Activated CD4-positive, alpha-beta T cell treated with anti-CD3 and anti-CD28 coated beads, Interleukin-2, Interleukin-4, amounts not matched to agents 100 ng/mL and 50 ng/mL, durations not matched to agents 16 hours and 8 hours (primary cell): Measurements from ENCODE around the gene RUSC1.
"Not testable (repeated sequence)": the region's sequence is repeated elsewhere in the genome, so short reads cannot be mapped to it uniquely, and the experiment has no call there.

Experiments
- DNase-seq: peaks from one replicate; pipeline ENCODE4 v3.0.0-alpha.2; 2020; ENCODE audit warnings: low spot score

The RUSC1 gene, protein sequence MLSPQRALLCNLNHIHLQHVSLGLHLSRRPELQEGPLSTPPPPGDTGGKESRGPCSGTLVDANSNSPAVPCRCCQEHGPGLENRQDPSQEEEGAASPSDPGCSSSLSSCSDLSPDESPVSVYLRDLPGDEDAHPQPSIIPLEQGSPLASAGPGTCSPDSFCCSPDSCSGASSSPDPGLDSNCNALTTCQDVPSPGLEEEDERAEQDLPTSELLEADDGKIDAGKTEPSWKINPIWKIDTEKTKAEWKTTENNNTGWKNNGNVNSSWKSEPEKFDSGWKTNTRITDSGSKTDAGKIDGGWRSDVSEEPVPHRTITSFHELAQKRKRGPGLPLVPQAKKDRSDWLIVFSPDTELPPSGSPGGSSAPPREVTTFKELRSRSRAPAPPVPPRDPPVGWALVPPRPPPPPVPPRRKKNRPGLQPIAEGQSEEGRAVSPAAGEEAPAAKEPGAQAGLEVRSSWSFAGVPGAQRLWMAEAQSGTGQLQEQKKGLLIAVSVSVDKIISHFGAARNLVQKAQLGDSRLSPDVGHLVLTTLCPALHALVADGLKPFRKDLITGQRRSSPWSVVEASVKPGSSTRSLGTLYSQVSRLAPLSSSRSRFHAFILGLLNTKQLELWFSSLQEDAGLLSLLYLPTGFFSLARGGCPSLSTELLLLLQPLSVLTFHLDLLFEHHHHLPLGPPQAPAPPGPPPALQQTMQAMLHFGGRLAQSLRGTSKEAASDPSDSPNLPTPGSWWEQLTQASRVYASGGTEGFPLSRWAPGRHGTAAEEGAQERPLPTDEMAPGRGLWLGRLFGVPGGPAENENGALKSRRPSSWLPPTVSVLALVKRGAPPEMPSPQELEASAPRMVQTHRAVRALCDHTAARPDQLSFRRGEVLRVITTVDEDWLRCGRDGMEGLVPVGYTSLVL

GRCh38 chr1:155320661-155321617, at the start of gene RUSC1:
Gene RUSC1, plus strand, starts transcription at chr1:155320894. Its CDS starts 880 bp downstream, at chr1:155321774.
- peak; percentile 65 for DNase-seq

DNA sequence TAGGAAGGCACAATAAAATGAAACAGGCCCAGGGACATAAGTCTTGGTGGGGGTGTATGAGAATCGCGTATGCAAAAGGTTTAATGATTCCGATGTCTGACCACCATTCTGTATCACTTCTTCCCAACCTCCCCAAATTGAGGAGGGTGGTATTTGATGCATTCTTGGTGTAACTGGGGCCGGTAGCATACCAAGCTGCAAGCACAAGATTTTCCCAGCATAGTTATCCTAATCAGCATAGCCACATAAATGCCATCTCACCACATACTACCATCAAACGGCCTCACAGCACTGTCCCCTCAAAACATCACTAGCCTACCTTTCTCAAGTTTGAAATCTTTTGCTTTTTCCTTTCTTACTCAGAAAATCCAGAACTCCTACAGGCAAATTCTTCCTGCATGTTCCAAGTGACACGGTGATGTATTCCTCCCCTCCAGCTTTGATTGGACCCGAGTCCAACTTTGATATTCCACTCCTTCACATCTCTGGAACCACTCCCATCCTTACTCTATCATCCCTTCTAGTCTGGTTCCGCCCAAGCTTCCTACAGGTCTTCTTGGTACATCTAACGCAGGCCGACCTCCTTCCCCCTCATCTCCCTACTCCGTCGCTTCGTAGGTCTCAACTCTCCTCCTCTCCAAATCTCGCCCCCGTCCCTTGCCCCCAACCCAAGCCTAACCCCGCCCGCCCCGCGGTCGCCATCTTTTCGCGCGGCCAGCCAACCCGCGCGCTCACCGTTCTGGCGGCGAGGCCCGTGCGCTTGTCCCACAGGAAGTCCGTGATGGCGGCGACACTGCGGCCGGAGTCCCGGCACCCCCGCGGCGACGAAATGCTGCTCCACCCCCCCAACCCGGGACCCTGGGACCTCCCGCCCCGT, 48.0 kb upstream of the RUSC1 start:
- DNase-seq = no peak

DNA sequence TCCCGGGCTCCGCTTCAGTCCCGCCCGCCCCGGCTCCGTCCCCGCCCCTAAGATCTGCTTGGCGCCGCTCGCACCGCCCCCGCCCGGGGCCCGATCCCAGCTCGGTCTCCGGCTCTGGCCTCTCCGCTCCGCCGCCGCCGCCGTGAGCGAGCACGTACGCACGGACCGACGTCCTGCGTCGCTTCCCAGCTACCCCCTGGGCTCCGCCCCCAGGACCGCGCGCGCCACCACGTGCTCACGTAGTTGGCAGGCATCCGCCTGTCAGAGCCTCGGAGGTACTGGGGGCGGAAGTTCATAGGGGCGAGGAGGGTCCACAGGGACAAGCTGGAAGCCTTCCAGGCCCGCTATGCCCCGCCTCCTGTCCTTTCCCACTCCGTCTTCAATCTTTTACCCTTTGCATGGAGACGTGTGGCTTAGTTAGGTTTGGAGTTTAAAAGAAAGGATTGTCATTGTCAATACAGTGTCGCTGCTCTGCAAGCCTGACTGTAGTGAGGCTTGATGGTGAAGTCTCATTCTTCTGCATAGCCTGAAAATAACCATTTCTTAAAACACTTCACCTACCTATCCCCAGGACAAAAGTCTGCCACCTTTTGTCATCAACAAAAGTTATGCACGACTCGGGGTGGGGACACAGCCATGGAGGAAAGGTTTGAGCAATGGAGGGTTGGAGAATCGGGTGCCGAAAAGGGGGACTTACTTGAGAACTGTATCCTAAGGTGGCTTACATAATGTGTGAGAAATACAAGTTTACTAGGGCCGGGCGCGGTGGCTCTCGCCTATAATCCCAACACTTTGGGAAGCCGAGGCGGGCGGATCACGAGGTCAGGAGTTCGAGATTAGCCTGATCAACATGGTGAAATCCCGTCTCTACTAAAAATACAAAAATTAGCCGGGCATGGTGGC, 47.1 kb upstream of the RUSC1 start, which contains the start of gene CLK2:
Gene CLK2 (minus strand): TSS at position 162 of the 903 bp plus-strand sequence. CDS start 2,527 bp downstream, outside the sequence.
- DNase-seq = peak; percentile 96

DNA sequence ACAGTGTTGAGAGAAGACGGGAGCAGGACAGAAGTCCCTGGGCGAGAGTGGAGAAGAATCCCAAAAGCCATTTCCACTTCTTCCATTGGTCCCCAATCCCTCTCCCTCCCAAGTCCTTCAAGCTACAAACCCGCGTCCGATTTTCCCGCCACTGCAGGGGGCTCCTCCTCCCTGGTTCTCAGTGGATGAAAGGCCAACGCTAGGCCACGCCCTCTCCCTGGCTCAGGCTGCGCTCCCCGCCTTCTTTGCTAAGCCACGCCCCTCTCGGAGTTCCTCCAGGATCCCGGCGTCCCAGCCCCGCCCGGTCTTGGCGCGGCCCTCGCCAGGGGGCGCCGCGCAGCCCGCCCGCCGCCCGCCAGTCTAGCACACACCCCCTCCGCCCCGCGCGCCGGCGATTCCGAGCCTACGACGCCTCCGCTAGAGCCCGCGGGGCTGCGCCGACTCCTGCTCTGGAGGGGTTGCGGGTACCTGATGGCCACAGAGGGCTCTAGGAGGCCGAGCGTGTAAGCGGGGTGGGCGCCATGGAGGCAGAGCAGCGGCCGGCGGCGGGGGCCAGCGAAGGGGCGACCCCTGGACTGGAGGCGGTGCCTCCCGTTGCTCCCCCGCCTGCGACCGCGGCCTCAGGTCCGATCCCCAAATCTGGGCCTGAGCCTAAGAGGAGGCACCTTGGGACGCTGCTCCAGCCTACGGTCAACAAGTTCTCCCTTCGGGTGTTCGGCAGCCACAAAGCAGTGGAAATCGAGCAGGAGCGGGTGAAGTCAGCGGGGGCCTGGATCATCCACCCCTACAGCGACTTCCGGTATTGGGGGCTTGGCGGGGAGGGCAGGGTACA, 43.4 kb upstream of the RUSC1 start, which contains the start of gene HCN3:
Gene HCN3 (plus strand): TSS at position 394 of the 832 bp plus-strand sequence. CDS start 128 bp downstream, at position 522.
- DNase-seq = peak; percentile 97

GRCh38 chr1:155277902-155278688, 42.6 kb upstream of the RUSC1 start:
- DNase-seq = peak; percentile 30

- no peak for DNase-seq
These were observed 42.0 kb upstream of the RUSC1 start for GRCh38 chr1:155278689-155279160.

- no peak for DNase-seq
These were observed 41.4 kb upstream of the RUSC1 start for GRCh38 chr1:155279268-155279667.

DNA sequence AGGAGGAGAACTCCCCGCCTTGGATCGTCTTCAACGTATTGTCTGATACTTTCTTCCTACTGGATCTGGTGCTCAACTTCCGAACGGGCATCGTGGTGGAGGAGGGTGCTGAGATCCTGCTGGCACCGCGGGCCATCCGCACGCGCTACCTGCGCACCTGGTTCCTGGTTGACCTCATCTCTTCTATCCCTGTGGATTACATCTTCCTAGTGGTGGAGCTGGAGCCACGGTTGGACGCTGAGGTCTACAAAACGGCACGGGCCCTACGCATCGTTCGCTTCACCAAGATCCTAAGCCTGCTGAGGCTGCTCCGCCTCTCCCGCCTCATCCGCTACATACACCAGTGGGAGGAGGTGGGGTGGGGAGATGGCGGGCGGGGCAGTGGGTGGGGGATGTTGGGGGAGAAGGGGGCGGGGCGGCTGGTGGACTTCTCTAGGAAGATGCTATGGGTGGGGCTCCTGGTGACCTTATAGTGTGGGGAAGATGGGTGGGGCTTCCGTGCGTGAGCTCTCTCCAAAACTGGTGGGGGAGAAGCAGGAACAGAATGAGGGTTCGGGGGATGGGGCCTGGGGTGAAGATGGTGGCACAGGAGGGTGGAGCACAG, 38.1 kb upstream of the RUSC1 start:
- DNase-seq = no peak

DNA sequence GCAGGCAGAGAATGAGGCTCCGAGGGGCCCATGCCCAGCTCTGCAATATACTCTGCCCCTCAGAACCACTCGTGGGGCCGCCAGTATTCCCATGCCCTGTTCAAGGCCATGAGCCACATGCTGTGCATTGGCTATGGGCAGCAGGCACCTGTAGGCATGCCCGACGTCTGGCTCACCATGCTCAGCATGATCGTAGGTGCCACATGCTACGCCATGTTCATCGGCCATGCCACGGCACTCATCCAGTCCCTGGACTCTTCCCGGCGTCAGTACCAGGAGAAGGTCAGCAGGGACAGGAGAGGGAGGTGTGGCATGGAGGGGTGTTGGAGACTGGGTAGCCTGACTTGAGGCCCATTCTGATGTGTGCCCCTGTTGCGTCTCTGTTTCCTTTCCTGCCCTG, 36.2 kb upstream of the RUSC1 start:
- DNase-seq = no peak

GRCh38 chr1:155285063-155285462, 35.6 kb upstream of the RUSC1 start:
- no peak for DNase-seq

DNA sequence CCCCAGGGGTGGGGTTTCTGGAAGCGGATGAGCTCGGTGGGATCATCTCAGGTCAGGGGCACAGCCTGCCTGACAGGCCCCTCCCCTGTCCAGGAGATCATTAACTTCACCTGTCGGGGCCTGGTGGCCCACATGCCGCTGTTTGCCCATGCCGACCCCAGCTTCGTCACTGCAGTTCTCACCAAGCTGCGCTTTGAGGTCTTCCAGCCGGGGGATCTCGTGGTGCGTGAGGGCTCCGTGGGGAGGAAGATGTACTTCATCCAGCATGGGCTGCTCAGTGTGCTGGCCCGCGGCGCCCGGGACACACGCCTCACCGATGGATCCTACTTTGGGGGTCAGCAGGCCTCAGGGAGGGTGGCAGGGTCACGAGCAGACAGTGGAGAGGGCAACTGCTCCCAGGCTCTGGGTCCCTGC, 35.1 kb upstream of the RUSC1 start:
- no peak for DNase-seq

- no peak for DNase-seq
These were observed 34.1 kb upstream of the RUSC1 start for GRCh38 chr1:155286544-155286943.

DNA sequence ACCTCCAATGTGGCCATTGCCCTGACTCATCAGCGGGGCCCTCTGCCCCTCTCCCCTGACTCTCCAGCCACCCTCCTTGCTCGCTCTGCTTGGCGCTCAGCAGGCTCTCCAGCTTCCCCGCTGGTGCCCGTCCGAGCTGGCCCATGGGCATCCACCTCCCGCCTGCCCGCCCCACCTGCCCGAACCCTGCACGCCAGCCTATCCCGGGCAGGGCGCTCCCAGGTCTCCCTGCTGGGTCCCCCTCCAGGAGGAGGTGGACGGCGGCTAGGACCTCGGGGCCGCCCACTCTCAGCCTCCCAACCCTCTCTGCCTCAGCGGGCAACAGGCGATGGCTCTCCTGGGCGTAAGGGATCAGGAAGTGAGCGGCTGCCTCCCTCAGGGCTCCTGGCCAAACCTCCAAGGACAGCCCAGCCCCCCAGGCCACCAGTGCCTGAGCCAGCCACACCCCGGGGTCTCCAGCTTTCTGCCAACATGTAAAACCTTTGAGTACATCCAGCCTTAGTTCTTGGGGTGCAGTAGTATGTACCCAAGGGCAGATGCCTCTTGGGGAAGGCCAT, 32.6 kb upstream of the RUSC1 start:
- no peak for DNase-seq

- DNase-seq = not testable (repeated sequence)
These were observed 29.7 kb upstream of the RUSC1 start for GRCh38 chr1:155291006-155291405.

DNA sequence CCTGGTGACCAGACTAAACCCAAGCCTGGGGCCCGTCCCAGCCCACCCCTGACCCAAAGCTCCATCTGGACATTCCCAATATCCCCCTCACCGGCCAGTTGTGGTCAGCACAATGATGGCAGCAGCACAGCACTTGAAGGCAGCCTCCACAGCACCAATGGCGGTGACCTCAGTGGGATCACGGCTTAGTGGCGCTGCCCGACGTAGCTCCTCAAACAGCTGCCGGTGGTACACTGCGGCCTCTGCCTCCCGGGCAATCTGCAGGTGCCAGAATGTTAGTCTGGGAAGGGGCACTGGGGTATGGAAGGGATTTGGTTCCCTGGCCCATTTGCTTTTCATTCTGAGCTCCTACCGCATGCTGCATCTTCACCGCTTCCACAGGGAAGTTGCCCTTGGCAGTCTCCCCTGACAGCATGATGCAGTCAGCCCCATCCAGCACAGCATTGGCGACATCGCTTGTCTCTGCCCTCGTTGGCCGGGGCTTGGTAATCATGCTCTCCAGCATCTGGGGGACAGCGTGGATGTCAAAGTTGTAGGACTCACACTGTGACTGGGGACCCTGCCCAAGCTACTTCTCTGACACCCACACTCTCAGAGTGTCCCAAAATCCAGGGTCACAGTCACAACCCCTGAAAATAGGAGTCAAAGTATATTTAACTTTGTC, 27.5 kb upstream of the RUSC1 start:
- no peak for DNase-seq

- DNase-seq = no peak
These were observed 26.0 kb upstream of the RUSC1 start for GRCh38 chr1:155294520-155295182.
